Left cardiac atrium (tissue), 4 donors: ENCODE data around the gene FAM53B. TPM values are rescaled to one million over a fixed set of nuclear protein-coding genes. Genes with fewer than 3 reads are reported as not detected.

Source experiments
- ATAC-seq, 2 donors: fragments of 200-7000 bp; cut with Tn5 transposase; one replicate each; pipeline ENCODE4 v1.9.1; 2020; ENCODE audit warnings: mild to moderate bottlenecking in 2 of 2, moderate library complexity in 2 of 2
- DNase-seq: peaks from one replicate; pipeline ENCODE4 v3.0.0-alpha.2; 2020
- intact Hi-C, 2 donors: fragments of 100-400 bp; cut with DNase I; formaldehyde crosslinking; loops; one replicate each; pipeline versions ENCODE4 v1.14.1 to v1.15.1; 2022 to 2023
- total RNA-seq, 2 donors: library from RNA; stranded (reverse); fragmentation: NEBNext Ultra II Directional; extraction: Animal tissue kit (Norgen Biotek cat#: 25700); gene quantifications; one replicate each; pipeline ENCODE4 v1.2.1, GENCODE V29; 2021
- donor health status: DM: no; HTN: yes; CAD: no.
- donor health status: DM: no; HTN: yes; CAD: no; lungs with severe emphysema.
- donor health status: DM: yes; HTN: yes; CAD: no.
- donor health status: Dilated cardiomyopathy.

Gene FAM53B
- total RNA-seq, 2 donors from 2014 or later: 23.3 to 31.4 TPM

- intact Hi-C loops: loop anchor here (2.0 to 10.0 kb wide), 3 partner anchors 121 to 329 kb away; partner anchors contain the start of gene OAT (in 1 of the 2)
- ATAC-seq (peak; percentile 16 to 22), DNase-seq (peak; percentile 46)
Observed at GRCh38 chr10:124743191-124744101, 732 bp downstream of the FAM53B start.

GRCh38 chr10:124742413-124743190 is 1.6 kb downstream of the FAM53B start:
- DNase-seq: no peak
- intact Hi-C loops: loop anchor here (2.0 to 10.0 kb wide), 3 partner anchors 120 to 328 kb away; partner anchors contain the start of gene OAT (in 1 of the 2)
- ATAC-seq: peak in 1 of 2 donors; percentile 0

GRCh38 chr10:124741922-124742412 is 2.2 kb downstream of the FAM53B start:
- DNase-seq: no peak
- ATAC-seq: no peak
- intact Hi-C loops: loop anchor here (2.0 to 10.0 kb wide), 5 partner anchors 39 to 327 kb away; partner anchors contain the start of gene OAT (in 1 of the 2)

- DNase-seq (peak; percentile 90), ATAC-seq (peak; percentile 58 to 66)
- intact Hi-C loops: loop anchor here (2.0 to 10.0 kb wide), 4 partner anchors 39 to 327 kb away; partner anchors contain the start of gene OAT (in 1 of the 2)
Observed at GRCh38 chr10:124741281-124741921, 2.8 kb downstream of the FAM53B start.

- DNase-seq: peak; percentile 72
- intact Hi-C loops: loop anchor here (2.0 to 10.0 kb wide), 4 partner anchors 38 to 326 kb away; partner anchors contain the start of gene OAT (in 1 of the 2)
- peak; percentile 11 to 14 for ATAC-seq
Observed at GRCh38 chr10:124740369-124741280, 3.6 kb downstream of the FAM53B start.

- no peak for ATAC-seq
- no peak for DNase-seq
- intact Hi-C loops: loop anchor here (2.0 to 10.0 kb wide), 5 partner anchors 37 to 325 kb away; partner anchors contain the start of gene OAT (in 1 of the 2)
Observed at GRCh38 chr10:124739986-124740368, 4.2 kb downstream of the FAM53B start.

- intact Hi-C loops: loop anchor here in 1 of 2 donors (10.0 kb wide), 1 partner anchor 55 kb away; no protein-coding TSS in a partner anchor
- DNase-seq: no peak
- ATAC-seq: no peak
Observed at GRCh38 chr10:124739119-124739921, 4.9 kb downstream of the FAM53B start.

- DNase-seq (no peak), ATAC-seq (no peak)
- intact Hi-C loops: loop anchor here in 1 of 2 donors (10.0 kb wide), 1 partner anchor 54 kb away; no protein-coding TSS in a partner anchor
Observed at GRCh38 chr10:124738441-124738840, 5.7 kb downstream of the FAM53B start.

- ATAC-seq (no peak), DNase-seq (no peak)
- intact Hi-C loops: loop anchor here in 1 of 2 donors (10.0 kb wide), 1 partner anchor 53 kb away; no protein-coding TSS in a partner anchor
Observed at GRCh38 chr10:124737708-124738107, 6.5 kb downstream of the FAM53B start.

- no peak for DNase-seq
- intact Hi-C loops: loop anchor here in 1 of 2 donors (10.0 kb wide), 1 partner anchor 52 kb away; no protein-coding TSS in a partner anchor
- no peak for ATAC-seq
Observed at GRCh38 chr10:124737221-124737620, 7.0 kb downstream of the FAM53B start.

- DNase-seq (peak; percentile 81), ATAC-seq (peak; percentile 79 to 83)
- intact Hi-C loops: loop anchor here in 1 of 2 donors (10.0 kb wide), 1 partner anchor 52 kb away; no protein-coding TSS in a partner anchor
Observed at GRCh38 chr10:124736491-124737136, 7.6 kb downstream of the FAM53B start.

GRCh38 chr10:124735491-124736286 is 8.5 kb downstream of the FAM53B start:
- no peak for ATAC-seq
- DNase-seq: no peak

GRCh38 chr10:124734311-124735166 is 9.6 kb downstream of the FAM53B start:
- DNase-seq: no peak
- intact Hi-C loops: loop anchor here in 1 of 2 donors (10.0 kb wide), 1 partner anchor 50 kb away; no protein-coding TSS in a partner anchor
- ATAC-seq: no peak

More at GRCh38 chr10:124735491-124736286, 8.5 kb downstream of the FAM53B start:
- intact Hi-C loops: loop anchor here in 1 of 2 donors (10.0 kb wide), 1 partner anchor 51 kb away; no protein-coding TSS in a partner anchor
